HEK293 (cell line): Measurements from ENCODE around the gene ITGA2.

Experiments used
- EGR2 ChIP-seq: fragments of 450-650 bp; formaldehyde crosslinking; IDR thresholded peaks from 2 replicates; pipeline ENCODE4 v1.5.1; 2016; ENCODE audit warnings: low read depth, missing biosample characterization, missing genetic modification characterization
- ZBTB21 ChIP-seq: fragments of 450-650 bp; formaldehyde crosslinking; IDR thresholded peaks from 2 replicates; pipeline ENCODE4 v1.5.1; 2017; ENCODE audit warnings: missing biosample characterization, missing genetic modification characterization
- ZFHX2 ChIP-seq: fragments of 450-650 bp; formaldehyde crosslinking; conservative IDR thresholded peaks from 2 replicates; pipeline ENCODE4 v1.5.1; 2016; ENCODE audit warnings: missing biosample characterization, missing genetic modification characterization
- ZFP37 ChIP-seq: fragments of 450-650 bp; formaldehyde crosslinking; IDR thresholded peaks from 2 replicates; pipeline ENCODE4 v1.5.1; 2016; ENCODE audit warnings: missing biosample characterization, missing genetic modification characterization
- ZFP41 ChIP-seq: fragments of 450-650 bp; formaldehyde crosslinking; IDR thresholded peaks from 2 replicates; pipeline ENCODE4 v1.5.1; 2016; ENCODE audit warnings: missing biosample characterization, missing genetic modification characterization, borderline replicate concordance
- ZFP69B ChIP-seq: fragments of 450-650 bp; formaldehyde crosslinking; IDR thresholded peaks from 2 replicates; pipeline ENCODE4 v1.5.1; 2016; ENCODE audit warnings: missing biosample characterization, missing genetic modification characterization
- ZNF121 ChIP-seq: fragments of 450-650 bp; formaldehyde crosslinking; IDR thresholded peaks from 2 replicates; pipeline ENCODE4 v1.5.1; 2016; ENCODE audit warnings: missing biosample characterization, missing genetic modification characterization
- ZNF19 ChIP-seq: fragments of 450-650 bp; formaldehyde crosslinking; IDR thresholded peaks from 2 replicates; pipeline ENCODE4; 2016; ENCODE audit warnings: missing biosample characterization, missing genetic modification characterization, low read depth
- ZNF214 ChIP-seq: fragments of 450-650 bp; formaldehyde crosslinking; IDR thresholded peaks from 2 replicates; pipeline ENCODE4 v1.5.1; 2017; ENCODE audit warnings: missing biosample characterization, mild to moderate bottlenecking, missing genetic modification characterization, borderline replicate concordance
- ZNF23 ChIP-seq: fragments of 450-650 bp; formaldehyde crosslinking; IDR thresholded peaks from 2 replicates; pipeline ENCODE4 v1.5.1; 2016; ENCODE audit warnings: missing biosample characterization, missing genetic modification characterization, borderline replicate concordance
- ZNF473 ChIP-seq: fragments of 450-650 bp; formaldehyde crosslinking; IDR thresholded peaks from 2 replicates; pipeline ENCODE4 v1.5.1; 2017; ENCODE audit warnings: missing biosample characterization, missing genetic modification characterization
- ZNF585B ChIP-seq: fragments of 450-650 bp; formaldehyde crosslinking; IDR thresholded peaks from 2 replicates; pipeline ENCODE4 v1.5.1; 2016; ENCODE audit warnings: missing biosample characterization, missing genetic modification characterization
- ZNF624 ChIP-seq: fragments of 450-650 bp; formaldehyde crosslinking; IDR thresholded peaks from 2 replicates; pipeline ENCODE4 v1.5.1; 2017; ENCODE audit warnings: missing biosample characterization, missing genetic modification characterization
- ZNF654 ChIP-seq: fragments of 450-650 bp; formaldehyde crosslinking; IDR thresholded peaks from 2 replicates; pipeline ENCODE4 v1.5.1; 2016; ENCODE audit warnings: low read depth, missing biosample characterization, missing genetic modification characterization
- TF ChIP-seq, protein P1 (sequence below): fragments of 450-650 bp; formaldehyde crosslinking; IDR thresholded peaks from 2 replicates; pipeline ENCODE4 v1.5.1; 2017; ENCODE audit warnings: missing biosample characterization, missing genetic modification characterization
- TF ChIP-seq, protein P2 (sequence below): fragments of 450-650 bp; formaldehyde crosslinking; IDR thresholded peaks from 2 replicates; pipeline ENCODE4 v1.5.1; 2016; ENCODE audit warnings: missing biosample characterization, missing genetic modification characterization, low read depth
- TF ChIP-seq, protein P3 (sequence below): fragments of 450-650 bp; formaldehyde crosslinking; IDR thresholded peaks from 2 replicates; pipeline ENCODE4 v1.5.1; 2017; ENCODE audit warnings: missing biosample characterization, missing genetic modification characterization
- TF ChIP-seq, protein P4 (sequence below): fragments of 450-650 bp; formaldehyde crosslinking; IDR thresholded peaks from 2 replicates; pipeline ENCODE4 v1.5.1; 2016; ENCODE audit warnings: missing biosample characterization, missing genetic modification characterization, borderline replicate concordance
- TF ChIP-seq, protein P5 (sequence below): sonication (generic); formaldehyde crosslinking; IDR thresholded peaks from 2 replicates; pipeline ENCODE4 v1.8.1; 2022; ENCODE audit warnings: mild to moderate bottlenecking, moderate library complexity, missing genetic modification reagents
- TF ChIP-seq, protein P6 (sequence below): fragments of 450-650 bp; formaldehyde crosslinking; conservative IDR thresholded peaks from 2 replicates; pipeline ENCODE4 v1.5.1; 2016; ENCODE audit warnings: low read depth, missing biosample characterization, missing genetic modification characterization

Gene ITGA2

DNA sequence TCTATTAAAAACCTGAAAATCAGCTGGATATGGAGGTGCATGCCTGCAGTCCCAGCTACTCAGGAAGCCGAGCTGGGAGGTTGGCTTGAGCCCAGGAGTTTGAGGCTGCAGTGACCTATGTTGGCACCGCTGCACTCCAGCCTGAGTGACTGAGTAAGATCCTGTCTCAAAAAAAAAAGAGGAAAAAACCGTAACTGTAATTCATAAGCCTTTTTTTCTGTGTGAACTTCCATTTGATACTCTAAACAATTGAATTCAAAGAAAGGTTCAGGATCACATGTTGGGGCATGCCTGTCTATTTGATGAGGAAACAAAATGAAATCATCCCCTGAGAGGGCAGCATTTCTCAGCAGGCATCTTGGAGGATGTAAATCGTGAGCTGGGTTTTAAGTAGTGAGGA lies 38.8 kb downstream of the ITGA2 start (continued):
- no peak for TF ChIP-seq ZNF23 (tag by site-specific recombination)
- TF ChIP-seq, protein P1, sequence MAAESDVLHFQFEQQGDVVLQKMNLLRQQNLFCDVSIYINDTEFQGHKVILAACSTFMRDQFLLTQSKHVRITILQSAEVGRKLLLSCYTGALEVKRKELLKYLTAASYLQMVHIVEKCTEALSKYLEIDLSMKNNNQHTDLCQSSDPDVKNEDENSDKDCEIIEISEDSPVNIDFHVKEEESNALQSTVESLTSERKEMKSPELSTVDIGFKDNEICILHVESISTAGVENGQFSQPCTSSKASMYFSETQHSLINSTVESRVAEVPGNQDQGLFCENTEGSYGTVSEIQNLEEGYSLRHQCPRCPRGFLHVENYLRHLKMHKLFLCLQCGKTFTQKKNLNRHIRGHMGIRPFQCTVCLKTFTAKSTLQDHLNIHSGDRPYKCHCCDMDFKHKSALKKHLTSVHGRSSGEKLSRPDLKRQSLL (tag by site-specific recombination) = no peak
- no peak for TF ChIP-seq ZNF654 (tag by site-specific recombination)
- TF ChIP-seq ZNF473 (tag by site-specific recombination) = no peak
- no peak for TF ChIP-seq ZFP69B (tag by site-specific recombination)
- TF ChIP-seq, protein P2, sequence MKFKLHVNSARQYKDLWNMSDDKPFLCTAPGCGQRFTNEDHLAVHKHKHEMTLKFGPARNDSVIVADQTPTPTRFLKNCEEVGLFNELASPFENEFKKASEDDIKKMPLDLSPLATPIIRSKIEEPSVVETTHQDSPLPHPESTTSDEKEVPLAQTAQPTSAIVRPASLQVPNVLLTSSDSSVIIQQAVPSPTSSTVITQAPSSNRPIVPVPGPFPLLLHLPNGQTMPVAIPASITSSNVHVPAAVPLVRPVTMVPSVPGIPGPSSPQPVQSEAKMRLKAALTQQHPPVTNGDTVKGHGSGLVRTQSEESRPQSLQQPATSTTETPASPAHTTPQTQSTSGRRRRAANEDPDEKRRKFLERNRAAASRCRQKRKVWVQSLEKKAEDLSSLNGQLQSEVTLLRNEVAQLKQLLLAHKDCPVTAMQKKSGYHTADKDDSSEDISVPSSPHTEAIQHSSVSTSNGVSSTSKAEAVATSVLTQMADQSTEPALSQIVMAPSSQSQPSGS (tag by site-specific recombination) = no peak
- TF ChIP-seq ZNF214 (tag by site-specific recombination) = no peak
- no peak for TF ChIP-seq ZNF19 (tag by site-specific recombination)
- no peak for TF ChIP-seq ZFHX2 (tag by site-specific recombination)
- TF ChIP-seq ZNF585B (tag by site-specific recombination) = no peak
- TF ChIP-seq, protein P3, sequence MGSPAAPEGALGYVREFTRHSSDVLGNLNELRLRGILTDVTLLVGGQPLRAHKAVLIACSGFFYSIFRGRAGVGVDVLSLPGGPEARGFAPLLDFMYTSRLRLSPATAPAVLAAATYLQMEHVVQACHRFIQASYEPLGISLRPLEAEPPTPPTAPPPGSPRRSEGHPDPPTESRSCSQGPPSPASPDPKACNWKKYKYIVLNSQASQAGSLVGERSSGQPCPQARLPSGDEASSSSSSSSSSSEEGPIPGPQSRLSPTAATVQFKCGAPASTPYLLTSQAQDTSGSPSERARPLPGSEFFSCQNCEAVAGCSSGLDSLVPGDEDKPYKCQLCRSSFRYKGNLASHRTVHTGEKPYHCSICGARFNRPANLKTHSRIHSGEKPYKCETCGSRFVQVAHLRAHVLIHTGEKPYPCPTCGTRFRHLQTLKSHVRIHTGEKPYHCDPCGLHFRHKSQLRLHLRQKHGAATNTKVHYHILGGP (tag by site-specific recombination) = 0 out of 2 replicates have a peak, but pooled peaks have one; percentile 28
- no peak for TF ChIP-seq ZFP41 (tag by site-specific recombination)
- TF ChIP-seq, protein P4, sequence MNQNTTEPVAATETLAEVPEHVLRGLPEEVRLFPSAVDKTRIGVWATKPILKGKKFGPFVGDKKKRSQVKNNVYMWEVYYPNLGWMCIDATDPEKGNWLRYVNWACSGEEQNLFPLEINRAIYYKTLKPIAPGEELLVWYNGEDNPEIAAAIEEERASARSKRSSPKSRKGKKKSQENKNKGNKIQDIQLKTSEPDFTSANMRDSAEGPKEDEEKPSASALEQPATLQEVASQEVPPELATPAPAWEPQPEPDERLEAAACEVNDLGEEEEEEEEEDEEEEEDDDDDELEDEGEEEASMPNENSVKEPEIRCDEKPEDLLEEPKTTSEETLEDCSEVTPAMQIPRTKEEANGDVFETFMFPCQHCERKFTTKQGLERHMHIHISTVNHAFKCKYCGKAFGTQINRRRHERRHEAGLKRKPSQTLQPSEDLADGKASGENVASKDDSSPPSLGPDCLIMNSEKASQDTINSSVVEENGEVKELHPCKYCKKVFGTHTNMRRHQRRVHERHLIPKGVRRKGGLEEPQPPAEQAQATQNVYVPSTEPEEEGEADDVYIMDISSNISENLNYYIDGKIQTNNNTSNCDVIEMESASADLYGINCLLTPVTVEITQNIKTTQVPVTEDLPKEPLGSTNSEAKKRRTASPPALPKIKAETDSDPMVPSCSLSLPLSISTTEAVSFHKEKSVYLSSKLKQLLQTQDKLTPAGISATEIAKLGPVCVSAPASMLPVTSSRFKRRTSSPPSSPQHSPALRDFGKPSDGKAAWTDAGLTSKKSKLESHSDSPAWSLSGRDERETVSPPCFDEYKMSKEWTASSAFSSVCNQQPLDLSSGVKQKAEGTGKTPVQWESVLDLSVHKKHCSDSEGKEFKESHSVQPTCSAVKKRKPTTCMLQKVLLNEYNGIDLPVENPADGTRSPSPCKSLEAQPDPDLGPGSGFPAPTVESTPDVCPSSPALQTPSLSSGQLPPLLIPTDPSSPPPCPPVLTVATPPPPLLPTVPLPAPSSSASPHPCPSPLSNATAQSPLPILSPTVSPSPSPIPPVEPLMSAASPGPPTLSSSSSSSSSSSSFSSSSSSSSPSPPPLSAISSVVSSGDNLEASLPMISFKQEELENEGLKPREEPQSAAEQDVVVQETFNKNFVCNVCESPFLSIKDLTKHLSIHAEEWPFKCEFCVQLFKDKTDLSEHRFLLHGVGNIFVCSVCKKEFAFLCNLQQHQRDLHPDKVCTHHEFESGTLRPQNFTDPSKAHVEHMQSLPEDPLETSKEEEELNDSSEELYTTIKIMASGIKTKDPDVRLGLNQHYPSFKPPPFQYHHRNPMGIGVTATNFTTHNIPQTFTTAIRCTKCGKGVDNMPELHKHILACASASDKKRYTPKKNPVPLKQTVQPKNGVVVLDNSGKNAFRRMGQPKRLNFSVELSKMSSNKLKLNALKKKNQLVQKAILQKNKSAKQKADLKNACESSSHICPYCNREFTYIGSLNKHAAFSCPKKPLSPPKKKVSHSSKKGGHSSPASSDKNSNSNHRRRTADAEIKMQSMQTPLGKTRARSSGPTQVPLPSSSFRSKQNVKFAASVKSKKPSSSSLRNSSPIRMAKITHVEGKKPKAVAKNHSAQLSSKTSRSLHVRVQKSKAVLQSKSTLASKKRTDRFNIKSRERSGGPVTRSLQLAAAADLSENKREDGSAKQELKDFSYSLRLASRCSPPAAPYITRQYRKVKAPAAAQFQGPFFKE = no peak
- no peak for TF ChIP-seq EGR2 (tag by site-specific recombination)
- no peak for TF ChIP-seq ZNF121 (tag by site-specific recombination)
- TF ChIP-seq, protein P5, sequence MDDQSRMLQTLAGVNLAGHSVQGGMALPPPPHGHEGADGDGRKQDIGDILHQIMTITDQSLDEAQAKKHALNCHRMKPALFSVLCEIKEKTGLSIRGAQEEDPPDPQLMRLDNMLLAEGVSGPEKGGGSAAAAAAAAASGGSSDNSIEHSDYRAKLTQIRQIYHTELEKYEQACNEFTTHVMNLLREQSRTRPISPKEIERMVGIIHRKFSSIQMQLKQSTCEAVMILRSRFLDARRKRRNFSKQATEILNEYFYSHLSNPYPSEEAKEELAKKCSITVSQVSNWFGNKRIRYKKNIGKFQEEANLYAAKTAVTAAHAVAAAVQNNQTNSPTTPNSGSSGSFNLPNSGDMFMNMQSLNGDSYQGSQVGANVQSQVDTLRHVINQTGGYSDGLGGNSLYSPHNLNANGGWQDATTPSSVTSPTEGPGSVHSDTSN (CRISPR knock-in tag) = no peak
- TF ChIP-seq ZNF624 (tag by site-specific recombination) = no peak
- TF ChIP-seq, protein P6, sequence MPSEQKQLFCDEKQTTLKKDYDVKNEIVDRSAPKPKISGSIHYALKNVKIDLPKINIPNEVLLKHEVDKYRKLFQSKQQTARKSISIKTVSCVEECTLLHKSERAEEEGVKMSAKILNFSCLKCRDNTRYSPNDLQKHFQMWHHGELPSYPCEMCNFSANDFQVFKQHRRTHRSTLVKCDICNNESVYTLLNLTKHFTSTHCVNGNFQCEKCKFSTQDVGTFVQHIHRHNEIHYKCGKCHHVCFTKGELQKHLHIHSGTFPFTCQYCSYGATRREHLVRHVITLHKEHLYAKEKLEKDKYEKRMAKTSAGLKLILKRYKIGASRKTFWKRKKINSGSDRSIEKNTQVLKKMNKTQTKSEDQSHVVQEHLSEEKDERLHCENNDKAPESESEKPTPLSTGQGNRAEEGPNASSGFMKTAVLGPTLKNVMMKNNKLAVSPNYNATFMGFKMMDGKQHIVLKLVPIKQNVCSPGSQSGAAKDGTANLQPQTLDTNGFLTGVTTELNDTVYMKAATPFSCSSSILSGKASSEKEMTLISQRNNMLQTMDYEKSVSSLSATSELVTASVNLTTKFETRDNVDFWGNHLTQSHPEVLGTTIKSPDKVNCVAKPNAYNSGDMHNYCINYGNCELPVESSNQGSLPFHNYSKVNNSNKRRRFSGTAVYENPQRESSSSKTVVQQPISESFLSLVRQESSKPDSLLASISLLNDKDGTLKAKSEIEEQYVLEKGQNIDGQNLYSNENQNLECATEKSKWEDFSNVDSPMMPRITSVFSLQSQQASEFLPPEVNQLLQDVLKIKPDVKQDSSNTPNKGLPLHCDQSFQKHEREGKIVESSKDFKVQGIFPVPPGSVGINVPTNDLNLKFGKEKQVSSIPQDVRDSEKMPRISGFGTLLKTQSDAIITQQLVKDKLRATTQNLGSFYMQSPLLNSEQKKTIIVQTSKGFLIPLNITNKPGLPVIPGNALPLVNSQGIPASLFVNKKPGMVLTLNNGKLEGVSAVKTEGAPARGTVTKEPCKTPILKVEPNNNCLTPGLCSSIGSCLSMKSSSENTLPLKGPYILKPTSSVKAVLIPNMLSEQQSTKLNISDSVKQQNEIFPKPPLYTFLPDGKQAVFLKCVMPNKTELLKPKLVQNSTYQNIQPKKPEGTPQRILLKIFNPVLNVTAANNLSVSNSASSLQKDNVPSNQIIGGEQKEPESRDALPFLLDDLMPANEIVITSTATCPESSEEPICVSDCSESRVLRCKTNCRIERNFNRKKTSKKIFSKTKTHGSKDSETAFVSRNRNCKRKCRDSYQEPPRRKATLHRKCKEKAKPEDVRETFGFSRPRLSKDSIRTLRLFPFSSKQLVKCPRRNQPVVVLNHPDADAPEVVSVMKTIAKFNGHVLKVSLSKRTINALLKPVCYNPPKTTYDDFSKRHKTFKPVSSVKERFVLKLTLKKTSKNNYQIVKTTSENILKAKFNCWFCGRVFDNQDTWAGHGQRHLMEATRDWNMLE (tag by site-specific recombination) = peak; percentile 39; the same call in 1 of the 2 replicates
- TF ChIP-seq ZBTB21 = no peak
- TF ChIP-seq ZFP37 (tag by site-specific recombination) = no peak
